T-helper 1 cell (primary cell): ENCODE data around the gene FFAR2.

Experiments used
- DNase-seq, 5 donors: peaks; one replicate each; pipeline ENCODE4 v3.0.0-alpha.2; 2012 to 2020

FFAR2 gene

GRCh38 chr19:35490364-35490763 lies 42.3 kb downstream of the FFAR2 start, which contains the start of gene KRTDAP:
TSS of gene KRTDAP (minus strand) at chr19:35490464. CDS start at chr19:35490442, 22 bp downstream.
- no peak for DNase-seq

DNA sequence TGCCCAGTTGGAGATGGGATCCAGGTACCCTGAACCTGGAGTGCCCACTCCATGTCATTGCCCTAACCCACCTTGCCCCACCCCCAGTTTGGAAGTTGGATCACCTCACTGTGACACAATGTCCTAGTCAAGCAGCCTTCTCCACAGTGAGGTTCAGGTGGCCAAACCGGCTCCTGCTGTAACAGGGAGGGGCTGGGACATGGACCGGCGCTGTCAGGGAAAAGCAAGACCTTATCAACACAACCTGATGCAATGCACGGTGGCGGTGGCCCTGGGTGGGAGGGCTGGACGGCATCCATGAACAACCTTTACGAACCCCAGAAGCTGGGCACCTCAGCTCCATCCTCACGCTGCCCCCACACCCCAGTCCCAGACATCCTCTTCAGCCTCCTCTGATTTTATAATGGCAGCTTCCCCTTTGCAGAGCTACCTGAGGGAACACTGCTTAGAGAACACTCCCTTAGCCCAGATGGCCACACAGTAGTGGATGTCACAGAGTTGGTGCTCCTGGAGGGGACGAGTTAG lies 43.8 kb downstream of the FFAR2 start:
- DNase-seq, result no peak

GRCh38 chr19:35493971-35494370 lies 45.9 kb downstream of the FFAR2 start:
- DNase-seq, result no peak

DNA sequence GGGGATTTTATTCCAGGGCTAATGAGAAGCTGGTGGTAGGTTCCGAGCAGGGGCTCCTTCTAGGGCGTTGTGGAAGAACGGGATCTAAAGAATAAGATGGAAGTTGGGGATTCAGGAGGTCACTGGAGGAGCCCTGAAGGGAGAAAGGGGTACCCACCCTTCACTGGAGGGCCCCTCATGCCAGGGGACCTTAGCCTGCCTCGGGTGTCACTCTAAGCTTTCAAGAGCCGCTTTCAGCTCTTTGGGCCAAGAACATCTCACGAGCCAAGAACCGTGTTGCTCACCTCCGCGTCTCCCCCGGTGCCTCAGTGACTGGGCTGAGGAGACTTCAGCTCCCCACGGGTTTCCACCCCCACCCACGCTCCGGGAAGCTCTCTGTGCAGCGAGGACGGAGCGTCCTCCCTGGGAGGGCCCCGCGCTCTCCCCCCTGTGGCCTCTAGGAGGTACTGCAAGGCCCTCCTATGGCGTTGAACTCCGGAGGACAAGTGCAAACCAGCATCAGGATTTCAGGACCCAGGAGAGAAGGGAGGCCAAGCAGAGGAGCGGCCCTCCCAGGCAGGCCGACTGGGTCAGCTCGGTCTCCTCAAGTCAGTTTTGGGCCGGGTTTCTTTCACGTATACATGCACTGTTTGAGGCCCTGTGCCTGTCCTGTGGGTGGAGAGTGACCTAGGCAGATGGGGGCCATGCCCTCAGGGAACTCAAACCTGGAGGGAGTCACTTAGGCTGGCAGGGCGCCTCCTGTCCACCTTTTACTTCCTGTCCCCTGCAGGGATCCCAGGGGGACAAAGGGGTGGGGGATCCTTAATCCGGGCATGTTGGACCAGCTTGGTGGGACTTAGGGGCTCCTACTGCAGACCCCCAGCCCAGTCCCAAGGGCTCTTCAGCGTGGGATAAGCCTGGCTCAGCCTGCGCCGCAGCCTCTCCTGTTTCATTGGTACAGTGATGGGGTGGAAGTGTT lies 47.3 kb downstream of the FFAR2 start:
- DNase-seq, result peak; percentile 20 to 57 (median 51)

- no peak for DNase-seq
Measured at GRCh38 chr19:35497406-35497805, 49.3 kb downstream of the FFAR2 start.

DNA sequence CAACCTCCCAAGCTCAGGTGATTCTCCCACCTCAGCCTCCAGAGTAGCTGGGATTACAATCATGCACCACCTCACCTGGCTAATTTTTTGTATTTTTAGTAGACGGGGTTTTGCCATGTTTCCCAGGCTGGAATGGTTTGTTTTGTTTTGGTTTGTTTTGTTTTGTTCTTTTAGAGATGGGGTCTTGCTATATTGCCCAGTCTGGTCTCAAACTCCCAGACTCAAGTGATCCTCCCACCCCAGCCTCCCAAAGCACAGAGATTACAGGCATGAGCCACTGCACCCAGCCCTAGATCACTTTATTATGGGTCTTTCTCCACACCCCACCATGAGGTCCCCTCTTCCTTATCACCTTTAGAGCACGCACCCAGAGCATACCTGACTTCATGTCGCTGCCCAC lies 50.2 kb downstream of the FFAR2 start:
- no peak for DNase-seq

GRCh38 chr19:35498984-35499527 lies 51.0 kb downstream of the FFAR2 start:
- no peak for DNase-seq

- no peak for DNase-seq
Measured at GRCh38 chr19:35500611-35501010, 52.6 kb downstream of the FFAR2 start.
